Measurements from ENCODE around the gene POP7.

DNA sequence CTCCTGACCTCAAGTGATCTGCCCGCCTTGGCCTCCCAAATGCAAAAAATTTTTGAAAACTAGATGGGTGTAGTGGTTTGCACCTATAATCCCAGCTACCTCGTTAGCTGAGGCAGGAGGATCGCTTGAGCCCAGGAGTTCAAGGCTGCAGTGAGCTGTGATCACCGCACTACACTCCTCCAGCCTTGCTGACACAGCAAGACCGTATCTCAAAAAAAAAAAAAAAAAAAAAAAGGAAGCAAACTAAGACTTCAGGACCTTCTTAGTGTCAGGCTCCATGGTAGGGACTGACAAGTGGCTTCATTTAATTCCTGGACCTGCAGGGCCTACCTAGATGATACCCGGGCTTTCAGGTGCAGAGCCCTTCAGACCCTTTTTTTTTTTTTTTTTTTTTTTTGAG lies 2.5 kb downstream of the POP7 start:
- TF ChIP-seq, protein P1, sequence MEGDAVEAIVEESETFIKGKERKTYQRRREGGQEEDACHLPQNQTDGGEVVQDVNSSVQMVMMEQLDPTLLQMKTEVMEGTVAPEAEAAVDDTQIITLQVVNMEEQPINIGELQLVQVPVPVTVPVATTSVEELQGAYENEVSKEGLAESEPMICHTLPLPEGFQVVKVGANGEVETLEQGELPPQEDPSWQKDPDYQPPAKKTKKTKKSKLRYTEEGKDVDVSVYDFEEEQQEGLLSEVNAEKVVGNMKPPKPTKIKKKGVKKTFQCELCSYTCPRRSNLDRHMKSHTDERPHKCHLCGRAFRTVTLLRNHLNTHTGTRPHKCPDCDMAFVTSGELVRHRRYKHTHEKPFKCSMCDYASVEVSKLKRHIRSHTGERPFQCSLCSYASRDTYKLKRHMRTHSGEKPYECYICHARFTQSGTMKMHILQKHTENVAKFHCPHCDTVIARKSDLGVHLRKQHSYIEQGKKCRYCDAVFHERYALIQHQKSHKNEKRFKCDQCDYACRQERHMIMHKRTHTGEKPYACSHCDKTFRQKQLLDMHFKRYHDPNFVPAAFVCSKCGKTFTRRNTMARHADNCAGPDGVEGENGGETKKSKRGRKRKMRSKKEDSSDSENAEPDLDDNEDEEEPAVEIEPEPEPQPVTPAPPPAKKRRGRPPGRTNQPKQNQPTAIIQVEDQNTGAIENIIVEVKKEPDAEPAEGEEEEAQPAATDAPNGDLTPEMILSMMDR (IDR thresholded peaks at IDR 0.05): no peak
- no peak for TF ChIP-seq POLR2A (IDR thresholded peaks at IDR 0.05)

Measured in right lobe of liver (tissue), 4 donors.